Spleen (tissue), 7 donors: Measurements from ENCODE around the gene MVK.

ENCODE experiments used
- POLR2A ChIP-seq, 3 donors: fragments of 450-650 bp; IDR thresholded peaks; one replicate each; pipeline ENCODE4 v1.5.1; 2017; ENCODE audit warnings: antibody characterized with exemption in 3 of 3, mild to moderate bottlenecking in 1 of 3
- POLR2AphosphoS5 ChIP-seq, 3 donors: sonication (generic); formaldehyde crosslinking; IDR thresholded peaks; one replicate each; pipeline ENCODE4 v1.5.1; 2017; ENCODE audit warnings: antibody characterized with exemption in 3 of 3
- TF ChIP-seq, protein P1 (sequence below), 11 experiments: fragments of 200-600 bp in 7 of 11; fragments of 450-650 bp in 4 of 11; sonication (generic) in 4 of 11; IDR thresholded peaks in 8 of 11; conservative IDR thresholded peaks in 3 of 11; 1 replicate in 7 of 11; 2 replicates in 4 of 11; pipeline versions ENCODE4 v1.4.0 to v1.8.0; 2016 to 2021; ENCODE audit warnings: antibody characterized with exemption in 11 of 11, inconsistent platforms in 4 of 11, mild to moderate bottlenecking in 1 of 11
- donor health status: DM: no; HTN: no; CAD: no; lungs with moderate emphysema.
- donor health status: DM: no; HTN: no; CAD: no.
- donor health status: DM: no; HTN: no; CAD: no.

DNA sequence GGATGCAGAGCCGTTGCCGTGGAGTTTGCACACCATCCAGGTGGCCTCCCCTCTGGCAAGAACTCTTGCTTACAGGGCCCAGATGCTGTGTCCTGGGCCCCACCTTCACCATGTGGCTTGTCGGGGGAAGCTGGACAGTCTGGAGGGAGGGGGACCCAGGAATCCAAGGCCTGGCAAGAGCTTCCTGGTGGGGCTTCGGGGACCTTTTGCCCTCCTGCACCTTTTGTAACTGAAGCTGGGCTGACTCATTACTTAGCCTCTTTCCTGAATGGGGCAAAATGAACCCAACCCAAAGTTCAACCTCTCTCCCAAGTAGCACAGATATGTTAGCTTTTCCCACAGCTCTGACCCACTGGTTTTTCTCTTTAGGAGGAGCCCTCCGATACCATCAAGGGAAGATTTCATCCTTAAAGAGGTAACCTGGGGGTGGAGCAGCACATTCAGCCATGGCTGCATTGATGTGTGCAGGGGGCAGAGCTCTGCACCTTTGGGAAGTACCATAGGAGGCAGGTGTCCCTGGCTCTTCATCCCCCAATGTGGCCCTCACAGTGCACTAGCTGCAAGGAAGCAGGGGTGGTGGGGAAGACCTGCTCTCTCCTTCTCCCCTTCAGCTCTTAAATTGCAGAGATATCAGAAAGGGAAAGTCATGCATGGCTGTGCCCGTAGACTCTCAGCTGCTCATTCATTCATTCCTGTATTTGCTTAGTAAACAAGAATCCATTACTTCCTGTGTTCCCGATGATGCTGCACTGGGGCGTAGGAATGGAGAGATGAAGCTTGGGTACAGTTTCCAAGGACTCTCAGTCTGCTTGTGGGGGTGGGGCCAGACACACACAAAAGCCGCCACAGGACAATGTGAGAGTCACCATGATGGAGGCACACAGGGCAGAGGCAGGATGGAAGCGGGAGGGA, 13.0 kb downstream of the MVK start:
- TF ChIP-seq, protein P1, sequence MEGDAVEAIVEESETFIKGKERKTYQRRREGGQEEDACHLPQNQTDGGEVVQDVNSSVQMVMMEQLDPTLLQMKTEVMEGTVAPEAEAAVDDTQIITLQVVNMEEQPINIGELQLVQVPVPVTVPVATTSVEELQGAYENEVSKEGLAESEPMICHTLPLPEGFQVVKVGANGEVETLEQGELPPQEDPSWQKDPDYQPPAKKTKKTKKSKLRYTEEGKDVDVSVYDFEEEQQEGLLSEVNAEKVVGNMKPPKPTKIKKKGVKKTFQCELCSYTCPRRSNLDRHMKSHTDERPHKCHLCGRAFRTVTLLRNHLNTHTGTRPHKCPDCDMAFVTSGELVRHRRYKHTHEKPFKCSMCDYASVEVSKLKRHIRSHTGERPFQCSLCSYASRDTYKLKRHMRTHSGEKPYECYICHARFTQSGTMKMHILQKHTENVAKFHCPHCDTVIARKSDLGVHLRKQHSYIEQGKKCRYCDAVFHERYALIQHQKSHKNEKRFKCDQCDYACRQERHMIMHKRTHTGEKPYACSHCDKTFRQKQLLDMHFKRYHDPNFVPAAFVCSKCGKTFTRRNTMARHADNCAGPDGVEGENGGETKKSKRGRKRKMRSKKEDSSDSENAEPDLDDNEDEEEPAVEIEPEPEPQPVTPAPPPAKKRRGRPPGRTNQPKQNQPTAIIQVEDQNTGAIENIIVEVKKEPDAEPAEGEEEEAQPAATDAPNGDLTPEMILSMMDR (IDR thresholded peaks at IDR 0.05 in 8 of 11, conservative IDR thresholded peaks at IDR 0.05 in 3 of 11), result no peak
- no peak for TF ChIP-seq POLR2A (IDR thresholded peaks at IDR 0.05)
- TF ChIP-seq POLR2AphosphoS5 (IDR thresholded peaks at IDR 0.05), result no peak
